SK-N-SH (cell line): ENCODE results near the gene PTPRG. TPM values are rescaled to one million over a fixed set of nuclear protein-coding genes. Genes with fewer than 3 reads are reported as not detected.

Source experiments
- CTCF ChIA-PET: fragments of 300-600, 350-600 bp; formaldehyde crosslinking; extraction: SDS; loops from one replicate; lab custom pipeline; 2021; lab: Yijun Ruan, JAX
- POLR2A ChIA-PET: fragments of 350-600 bp; sonication (Branson Sonifier 250); formaldehyde crosslinking; extraction: SDS; loops from one replicate; lab custom pipeline; 2020; ENCODE audit warnings: antibody characterized with exemption, inconsistent platforms; lab: Yijun Ruan, JAX
- DNase-seq: peaks from one replicate; pipeline ENCODE4 v3.0.0; 2012
- H2AFZ ChIP-seq: fragments of 200-600 bp; sonication (generic); 2 replicates; pipeline ENCODE4 v1.8.1; 2016; ENCODE audit warnings: antibody characterized with exemption, mild to moderate bottlenecking, low read depth
- H3F3A ChIP-seq: fragments of 200-600 bp; sonication (generic); replicated peaks from 2 replicates; pipeline ENCODE3; 2016; ENCODE audit warnings: antibody characterized with exemption, mild to moderate bottlenecking; ENCODE audit not compliant: insufficient read depth
- H3K27ac ChIP-seq, 2 experiments: fragments of 200-500 bp in 1 of 2; fragments of 200-600 bp in 1 of 2; sonication (Bioruptor generic) in 1 of 2; sonication (generic), shearing (Covaris generic) in 1 of 2; 2 replicates each; pipeline versions ENCODE4 v1.5.1 to v1.6.1; 2014 to 2016; ENCODE audit warnings: low read depth in 2 of 2, inconsistent platforms in 1 of 2, low read length in 1 of 2, mild to moderate bottlenecking in 1 of 2, mixed read lengths in 1 of 2
- H3K27me3 ChIP-seq: fragments of 200-600 bp; sonication (generic), shearing (Covaris generic); 2 replicates; pipeline ENCODE4 v1.6.1; 2016; ENCODE audit warnings: mixed run types; ENCODE audit not compliant: insufficient read depth
- H3K36me3 ChIP-seq, 2 experiments: fragments of 200-500 bp in 1 of 2; fragments of 200-600 bp in 1 of 2; sonication (Bioruptor generic) in 1 of 2; sonication (generic) in 1 of 2; replicated peaks in 1 of 2; 2 replicates each; pipeline versions ENCODE3 to v1.5.1; 2014 to 2016; ENCODE audit warnings: low read length in 1 of 2, mild to moderate bottlenecking in 1 of 2; ENCODE audit not compliant: insufficient read depth in 2 of 2, control insufficient read depth in 1 of 2
- H3K4me1 ChIP-seq, 2 experiments: fragments of 200-500 bp in 1 of 2; fragments of 200-600 bp in 1 of 2; sonication (Bioruptor generic) in 1 of 2; sonication (generic), shearing (Covaris generic) in 1 of 2; 2 replicates each; pipeline versions ENCODE4 v1.5.1 to v1.6.1; 2014 to 2016; ENCODE audit warnings: low read depth in 1 of 2, low read length in 1 of 2, mixed run types in 1 of 2; ENCODE audit not compliant: insufficient read depth in 2 of 2, control insufficient read depth in 1 of 2
- H3K4me2 ChIP-seq: fragments of 200-600 bp; sonication (generic), shearing (Covaris generic); 2 replicates; pipeline ENCODE4 v1.6.1; 2017; ENCODE audit warnings: mixed run types
- H3K4me3 ChIP-seq, 2 experiments: fragments of 200-500 bp in 1 of 2; fragments of 200-600 bp in 1 of 2; sonication (Bioruptor generic) in 1 of 2; sonication (generic), shearing (Covaris generic) in 1 of 2; 2 replicates each; pipeline versions ENCODE4 v1.5.1 to v1.8.1; 2014 to 2016; ENCODE audit warnings: low read depth in 2 of 2, inconsistent platforms in 1 of 2, low read length in 1 of 2, mild to moderate bottlenecking in 1 of 2, mixed read lengths in 1 of 2, moderate library complexity in 1 of 2
- H3K79me2 ChIP-seq: fragments of 200-600 bp; sonication (generic); 2 replicates; pipeline ENCODE4 v1.8.1; 2017; ENCODE audit warnings: mild to moderate bottlenecking; ENCODE audit not compliant: insufficient read depth
- H3K9ac ChIP-seq: fragments of 200-600 bp; sonication (generic); 2 replicates; pipeline ENCODE4 v1.6.1; 2017; ENCODE audit warnings: mixed run types
- H3K9me2 ChIP-seq: fragments of 200-600 bp; sonication (generic); 2 replicates; pipeline ENCODE4 v1.6.1; 2017; ENCODE audit warnings: mixed run types
- H3K9me3 ChIP-seq: fragments of 200-600 bp; sonication (generic); 2 replicates; pipeline ENCODE4 v1.6.1; 2017; ENCODE audit warnings: mixed run types, mild to moderate bottlenecking, moderate library complexity
- H4K20me1 ChIP-seq: fragments of 200-600 bp; sonication (generic); 2 replicates; pipeline ENCODE4 v1.6.1; 2017; ENCODE audit warnings: mild to moderate bottlenecking, mixed run types; ENCODE audit not compliant: insufficient read depth
- CHD2 ChIP-seq: fragments of 150-350 bp; IDR thresholded peaks from 2 replicates; pipeline ENCODE4 v1.6.1; 2018; ENCODE audit warnings: low read length; ENCODE audit not compliant: partially characterized antibody
- ELF1 ChIP-seq: IDR thresholded peaks from 2 replicates; pipeline ENCODE4 v1.4.0; 2012
- EP300 ChIP-seq, 2 experiments: IDR thresholded peaks; 2 replicates each; pipeline versions ENCODE4 v1.4.0 to v1.6.1; 2012; ENCODE audit warnings: borderline replicate concordance in 1 of 2, low read depth in 1 of 2, low read length in 1 of 2
- EZH2phosphoT487 ChIP-seq: fragments of 200-600 bp; sonication (generic); IDR thresholded peaks from 2 replicates; pipeline ENCODE4 v1.6.1; 2017; ENCODE audit warnings: low read depth, mixed run types, mild to moderate bottlenecking, antibody characterized with exemption, moderate library complexity, borderline replicate concordance
- FOSL2 ChIP-seq: IDR thresholded peaks from 2 replicates; pipeline ENCODE4 v1.4.0; 2012; ENCODE audit warnings: low read depth, mild to moderate bottlenecking, moderate library complexity, borderline replicate concordance
- FOXJ3 ChIP-seq: sonication (generic); formaldehyde crosslinking; IDR thresholded peaks from 2 replicates; pipeline ENCODE4 v1.5.1; 2020; ENCODE audit warnings: mild to moderate bottlenecking, missing genetic modification reagents
- FOXM1 ChIP-seq: IDR thresholded peaks from 2 replicates; pipeline ENCODE4 v1.4.0; 2012; ENCODE audit warnings: low read depth, mild to moderate bottlenecking
- GABPA ChIP-seq: IDR thresholded peaks from 2 replicates; pipeline ENCODE4 v1.4.0; 2012; ENCODE audit warnings: low read depth, mild to moderate bottlenecking
- GATA2 ChIP-seq: sonication (generic); formaldehyde crosslinking; IDR thresholded peaks from 2 replicates; pipeline ENCODE4 v1.5.0; 2020; ENCODE audit warnings: mild to moderate bottlenecking, missing genetic modification reagents
- MEF2A ChIP-seq: IDR thresholded peaks from 2 replicates; pipeline ENCODE4 v1.4.0; 2012; ENCODE audit warnings: low read depth, borderline replicate concordance
- NRF1 ChIP-seq: IDR thresholded peaks from 2 replicates; pipeline ENCODE4 v1.6.1; 2012; ENCODE audit warnings: low read depth, mild to moderate bottlenecking, low read length
- RAD21 ChIP-seq: IDR thresholded peaks from 2 replicates; pipeline ENCODE4 v1.6.1; 2012; ENCODE audit warnings: mild to moderate bottlenecking, low read length
- RXRA ChIP-seq: IDR thresholded peaks from 2 replicates; pipeline ENCODE4 v1.4.0; 2012; ENCODE audit warnings: low read depth, mild to moderate bottlenecking, borderline replicate concordance
- SIN3A ChIP-seq: IDR thresholded peaks from 2 replicates; pipeline ENCODE4 v1.6.1; 2012; ENCODE audit warnings: low read depth, mild to moderate bottlenecking, low read length, moderate library complexity, borderline replicate concordance
- SMC3 ChIP-seq: IDR thresholded peaks from 2 replicates; pipeline ENCODE4 v1.6.1; 2012; ENCODE audit warnings: low read depth, low read length, improper control_type of control experiment
- TAF1 ChIP-seq: IDR thresholded peaks from 2 replicates; pipeline ENCODE4 v1.6.1; 2012; ENCODE audit warnings: low read depth, mild to moderate bottlenecking, low read length, moderate library complexity, borderline replicate concordance
- TCF12 ChIP-seq: IDR thresholded peaks from 2 replicates; pipeline ENCODE4 v1.4.0; 2012
- YY1 ChIP-seq: IDR thresholded peaks from 2 replicates; pipeline ENCODE4 v1.4.0; 2012; ENCODE audit warnings: low read depth, mild to moderate bottlenecking
- WGBS: methylation state at CpG from one replicate; pipeline ENCODE4 v1.1.6; 2017; ENCODE audit warnings: low lambda C conversion rate; 5-methylcytosine and 5-hydroxymethylcytosine counted together
- polyA plus RNA-seq, 3 experiments: library from polyadenylated mRNA; depleted of rRNA; stranded (reverse); fragments of >200 nt; gene quantifications; 2 replicates each; pipeline ENCODE4 v1.2.3, GENCODE V29; 2012
- TF ChIP-seq, protein P1 (sequence below): IDR thresholded peaks from 2 replicates; pipeline ENCODE4 v1.4.0; 2012; ENCODE audit warnings: low read depth, borderline replicate concordance
- TF ChIP-seq, protein P2 (sequence below): fragments of 200-600 bp; sonication (generic); IDR thresholded peaks from 2 replicates; pipeline ENCODE4 v1.6.1; 2017; ENCODE audit warnings: antibody characterized with exemption, mild to moderate bottlenecking, moderate library complexity
- TF ChIP-seq, protein P3 (sequence below): IDR thresholded peaks from 2 replicates; pipeline ENCODE4; 2012
- TF ChIP-seq, protein P4 (sequence below): IDR thresholded peaks from 2 replicates; pipeline ENCODE4 v1.4.0; 2012; ENCODE audit warnings: low read depth
- TF ChIP-seq, protein P5 (sequence below): fragments of 150-350 bp; IDR thresholded peaks from 2 replicates; pipeline ENCODE4 v1.6.1; 2017; ENCODE audit warnings: antibody characterized with exemption, low read length, low read depth, borderline replicate concordance

The PTPRG gene
- polyA plus RNA-seq, 1 of the 3 experiments (the other 2 are of a cell fraction): 14.1 TPM

DNA sequence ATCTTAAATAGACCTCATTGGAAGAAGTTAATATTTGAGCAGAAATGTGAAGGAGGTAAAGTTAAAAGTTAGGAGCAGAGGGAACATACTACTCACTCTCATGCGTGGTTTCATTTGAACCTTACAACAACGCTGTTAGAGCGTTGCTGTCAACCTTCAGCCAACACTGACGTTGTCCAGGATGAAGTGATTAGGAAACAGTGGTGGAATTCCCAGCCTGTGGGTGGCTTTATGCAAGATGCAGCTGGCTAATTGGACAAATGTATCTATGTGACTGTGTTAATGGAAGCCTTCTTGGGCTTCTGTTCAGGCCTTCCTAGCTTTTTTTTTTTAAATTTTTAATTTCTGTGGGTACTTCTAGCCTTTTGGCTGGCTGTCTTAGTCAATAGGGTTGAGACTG lies 40.5 kb downstream of the PTPRG start:
- Histone ChIP-seq H3K4me2 (no peak overlapping the region), H4K20me1 (no peaks in the 10 kb centered on the region; the same call in 1 of the 2 replicates), H2AFZ (no peak overlapping the region), H3K27me3 (no peaks in the 10 kb centered on the region), H3K4me1 (peaks cover 0 to 2% of the 10 kb centered on the region in 2 experiments; a peak in 1 of 4 replicates), H3K9me3 (no peaks in the 10 kb centered on the region), H3K27ac (no peak overlapping the region), H3K9me2 (no peaks in the 10 kb centered on the region), H3K9ac (no peak overlapping the region), H3K4me3 (no peak overlapping the region), H3K79me2 (peaks cover 45% of the 10 kb centered on the region), H3F3A (no peaks in the 10 kb centered on the region), H3K36me3 (peaks cover 0 to 15% of the 10 kb centered on the region in 2 experiments)
- TF ChIP-seq MEF2A: no peak
- no peak for TF ChIP-seq SMC3
- no peak for TF ChIP-seq GATA2 (CRISPR knock-in tag)
- TF ChIP-seq SIN3A: no peak
- TF ChIP-seq EZH2phosphoT487: no peak
- no peak for TF ChIP-seq ELF1
- TF ChIP-seq TCF12: no peak
- no peak for TF ChIP-seq RAD21
- no peak for TF ChIP-seq TAF1
- TF ChIP-seq, protein P1, sequence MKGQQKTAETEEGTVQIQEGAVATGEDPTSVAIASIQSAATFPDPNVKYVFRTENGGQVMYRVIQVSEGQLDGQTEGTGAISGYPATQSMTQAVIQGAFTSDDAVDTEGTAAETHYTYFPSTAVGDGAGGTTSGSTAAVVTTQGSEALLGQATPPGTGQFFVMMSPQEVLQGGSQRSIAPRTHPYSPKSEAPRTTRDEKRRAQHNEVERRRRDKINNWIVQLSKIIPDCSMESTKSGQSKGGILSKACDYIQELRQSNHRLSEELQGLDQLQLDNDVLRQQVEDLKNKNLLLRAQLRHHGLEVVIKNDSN: no peak
- no peak for TF ChIP-seq NRF1
- TF ChIP-seq, protein P2, sequence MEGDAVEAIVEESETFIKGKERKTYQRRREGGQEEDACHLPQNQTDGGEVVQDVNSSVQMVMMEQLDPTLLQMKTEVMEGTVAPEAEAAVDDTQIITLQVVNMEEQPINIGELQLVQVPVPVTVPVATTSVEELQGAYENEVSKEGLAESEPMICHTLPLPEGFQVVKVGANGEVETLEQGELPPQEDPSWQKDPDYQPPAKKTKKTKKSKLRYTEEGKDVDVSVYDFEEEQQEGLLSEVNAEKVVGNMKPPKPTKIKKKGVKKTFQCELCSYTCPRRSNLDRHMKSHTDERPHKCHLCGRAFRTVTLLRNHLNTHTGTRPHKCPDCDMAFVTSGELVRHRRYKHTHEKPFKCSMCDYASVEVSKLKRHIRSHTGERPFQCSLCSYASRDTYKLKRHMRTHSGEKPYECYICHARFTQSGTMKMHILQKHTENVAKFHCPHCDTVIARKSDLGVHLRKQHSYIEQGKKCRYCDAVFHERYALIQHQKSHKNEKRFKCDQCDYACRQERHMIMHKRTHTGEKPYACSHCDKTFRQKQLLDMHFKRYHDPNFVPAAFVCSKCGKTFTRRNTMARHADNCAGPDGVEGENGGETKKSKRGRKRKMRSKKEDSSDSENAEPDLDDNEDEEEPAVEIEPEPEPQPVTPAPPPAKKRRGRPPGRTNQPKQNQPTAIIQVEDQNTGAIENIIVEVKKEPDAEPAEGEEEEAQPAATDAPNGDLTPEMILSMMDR: no peak
- no peak for TF ChIP-seq YY1
- no peak for TF ChIP-seq CHD2
- no peak for TF ChIP-seq FOXM1
- no peak for TF ChIP-seq EP300 (IDR thresholded peaks at IDR 0.05; ENCODE audit: borderline replicate concordance in 1 of 2, low read depth in 1 of 2, low read length in 1 of 2)
- TF ChIP-seq FOSL2: no peak
- CTCF ChIA-PET: no interaction called here
- DNase-seq: no peak
- POLR2A ChIA-PET: no interaction called here
- 99% methylated on average over 4 of the region's 4 CpGs for WGBS

DNA sequence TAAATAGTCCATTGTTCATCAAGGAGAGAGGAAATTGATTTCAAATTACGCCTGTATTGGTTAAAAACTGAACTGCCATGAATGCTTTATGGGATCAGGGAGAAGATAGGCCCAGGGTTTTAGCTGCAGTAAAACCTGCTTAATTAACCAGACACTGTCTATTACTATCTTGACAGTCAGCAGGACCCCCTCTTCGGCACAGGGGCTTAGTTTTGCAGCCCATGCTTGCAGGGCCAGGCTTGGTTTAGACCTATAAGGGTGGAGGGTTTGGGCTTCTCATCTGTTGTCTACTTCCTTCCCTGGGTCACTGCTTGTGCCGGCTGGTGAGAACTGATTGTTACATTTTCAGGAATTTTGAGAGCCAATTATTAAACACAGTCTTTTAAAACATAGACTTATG lies 41.1 kb downstream of the PTPRG start:
- H3K9me3 ChIP-seq: no peaks in the 10 kb centered on the region
- ChIA-PET CTCF (no interaction called here), POLR2A (no interaction called here)
- TF ChIP-seq, protein P3, sequence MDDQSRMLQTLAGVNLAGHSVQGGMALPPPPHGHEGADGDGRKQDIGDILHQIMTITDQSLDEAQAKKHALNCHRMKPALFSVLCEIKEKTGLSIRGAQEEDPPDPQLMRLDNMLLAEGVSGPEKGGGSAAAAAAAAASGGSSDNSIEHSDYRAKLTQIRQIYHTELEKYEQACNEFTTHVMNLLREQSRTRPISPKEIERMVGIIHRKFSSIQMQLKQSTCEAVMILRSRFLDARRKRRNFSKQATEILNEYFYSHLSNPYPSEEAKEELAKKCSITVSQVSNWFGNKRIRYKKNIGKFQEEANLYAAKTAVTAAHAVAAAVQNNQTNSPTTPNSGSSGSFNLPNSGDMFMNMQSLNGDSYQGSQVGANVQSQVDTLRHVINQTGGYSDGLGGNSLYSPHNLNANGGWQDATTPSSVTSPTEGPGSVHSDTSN: no peak
- TF ChIP-seq FOXJ3 (CRISPR knock-in tag) (no peak), RXRA (no peak), GABPA (no peak), MEF2A (no peak), GATA2 (CRISPR knock-in tag) (no peak), EP300 (IDR thresholded peaks at IDR 0.05; ENCODE audit: borderline replicate concordance in 1 of 2, low read depth in 1 of 2, low read length in 1 of 2) (no peak)
- TF ChIP-seq, protein P4, sequence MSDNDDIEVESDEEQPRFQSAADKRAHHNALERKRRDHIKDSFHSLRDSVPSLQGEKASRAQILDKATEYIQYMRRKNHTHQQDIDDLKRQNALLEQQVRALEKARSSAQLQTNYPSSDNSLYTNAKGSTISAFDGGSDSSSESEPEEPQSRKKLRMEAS: no peak
- TF ChIP-seq, protein P5, sequence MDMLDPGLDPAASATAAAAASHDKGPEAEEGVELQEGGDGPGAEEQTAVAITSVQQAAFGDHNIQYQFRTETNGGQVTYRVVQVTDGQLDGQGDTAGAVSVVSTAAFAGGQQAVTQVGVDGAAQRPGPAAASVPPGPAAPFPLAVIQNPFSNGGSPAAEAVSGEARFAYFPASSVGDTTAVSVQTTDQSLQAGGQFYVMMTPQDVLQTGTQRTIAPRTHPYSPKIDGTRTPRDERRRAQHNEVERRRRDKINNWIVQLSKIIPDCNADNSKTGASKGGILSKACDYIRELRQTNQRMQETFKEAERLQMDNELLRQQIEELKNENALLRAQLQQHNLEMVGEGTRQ: no peak
- no peaks in the 10 kb centered on the region for H3F3A ChIP-seq
- no peaks in the 10 kb centered on the region for H3K27me3 ChIP-seq
- no peak overlapping the region for H3K4me2 ChIP-seq
- H2AFZ ChIP-seq: no peak overlapping the region
- no peak for DNase-seq
- no peaks in the 10 kb centered on the region for H3K9me2 ChIP-seq
- no peak overlapping the region for H3K4me3 ChIP-seq
- WGBS: 84% methylated on average over 3 of the region's 3 CpGs
- H4K20me1 ChIP-seq: no peaks in the 10 kb centered on the region; the same call in 1 of the 2 replicates
- peaks cover 40% of the 10 kb centered on the region for H3K79me2 ChIP-seq
- H3K4me1 ChIP-seq: peaks cover 0 to 2% of the 10 kb centered on the region in 2 experiments; a peak in 1 of 4 replicates
- H3K27ac ChIP-seq: no peak overlapping the region
- no peak overlapping the region for H3K9ac ChIP-seq
- H3K36me3 ChIP-seq: peaks cover 0 to 15% of the 10 kb centered on the region in 2 experiments
